B cell (primary cell): ENCODE data around the gene DHX40.

Experiments
- EZH2 ChIP-seq: IDR thresholded peaks from 2 replicates; pipeline ENCODE4 v1.6.1; 2012; ENCODE audit warnings: borderline replicate concordance, low read depth, mild to moderate bottlenecking, moderate library complexity, low read length; ENCODE audit not compliant: insufficient read depth, poor library complexity, severe bottlenecking
- TF ChIP-seq, protein P1 (sequence below): fragments of 200-600 bp; IDR thresholded peaks from one replicate; pipeline ENCODE4 v1.8.0; 2022; ENCODE audit warnings: antibody characterized with exemption, mild to moderate bottlenecking

DNA sequence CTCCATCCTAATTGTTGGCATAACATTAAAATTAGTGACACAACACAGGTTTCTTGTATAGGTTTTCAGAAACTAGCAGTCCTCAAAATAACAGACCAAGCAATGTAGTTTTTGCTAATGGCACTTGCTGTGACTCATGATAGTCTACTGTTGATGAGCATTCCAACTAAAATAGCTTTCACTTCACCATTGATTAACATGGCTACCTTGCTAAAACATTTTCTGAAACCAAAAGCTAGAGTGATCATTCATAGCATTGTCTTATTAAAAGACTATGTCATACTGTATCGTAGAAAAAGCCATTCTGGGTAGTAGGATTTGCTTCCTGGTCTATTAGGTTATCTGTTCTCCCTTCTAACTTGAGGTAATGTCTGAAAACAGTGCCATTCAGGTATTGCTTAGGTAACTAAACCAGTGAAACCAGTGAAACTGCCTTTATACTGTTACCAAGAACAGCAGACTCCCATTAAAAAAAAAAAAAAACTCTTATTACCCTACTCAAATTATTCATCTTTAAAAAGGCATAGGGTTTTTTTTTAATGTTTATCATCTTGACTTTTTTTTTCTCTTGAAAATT lies 51.8 kb downstream of the DHX40 start:
- TF ChIP-seq, protein P1, sequence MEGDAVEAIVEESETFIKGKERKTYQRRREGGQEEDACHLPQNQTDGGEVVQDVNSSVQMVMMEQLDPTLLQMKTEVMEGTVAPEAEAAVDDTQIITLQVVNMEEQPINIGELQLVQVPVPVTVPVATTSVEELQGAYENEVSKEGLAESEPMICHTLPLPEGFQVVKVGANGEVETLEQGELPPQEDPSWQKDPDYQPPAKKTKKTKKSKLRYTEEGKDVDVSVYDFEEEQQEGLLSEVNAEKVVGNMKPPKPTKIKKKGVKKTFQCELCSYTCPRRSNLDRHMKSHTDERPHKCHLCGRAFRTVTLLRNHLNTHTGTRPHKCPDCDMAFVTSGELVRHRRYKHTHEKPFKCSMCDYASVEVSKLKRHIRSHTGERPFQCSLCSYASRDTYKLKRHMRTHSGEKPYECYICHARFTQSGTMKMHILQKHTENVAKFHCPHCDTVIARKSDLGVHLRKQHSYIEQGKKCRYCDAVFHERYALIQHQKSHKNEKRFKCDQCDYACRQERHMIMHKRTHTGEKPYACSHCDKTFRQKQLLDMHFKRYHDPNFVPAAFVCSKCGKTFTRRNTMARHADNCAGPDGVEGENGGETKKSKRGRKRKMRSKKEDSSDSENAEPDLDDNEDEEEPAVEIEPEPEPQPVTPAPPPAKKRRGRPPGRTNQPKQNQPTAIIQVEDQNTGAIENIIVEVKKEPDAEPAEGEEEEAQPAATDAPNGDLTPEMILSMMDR = no peak
- no peak for TF ChIP-seq EZH2
